ENCODE measurements around the gene THAP11.

DNA sequence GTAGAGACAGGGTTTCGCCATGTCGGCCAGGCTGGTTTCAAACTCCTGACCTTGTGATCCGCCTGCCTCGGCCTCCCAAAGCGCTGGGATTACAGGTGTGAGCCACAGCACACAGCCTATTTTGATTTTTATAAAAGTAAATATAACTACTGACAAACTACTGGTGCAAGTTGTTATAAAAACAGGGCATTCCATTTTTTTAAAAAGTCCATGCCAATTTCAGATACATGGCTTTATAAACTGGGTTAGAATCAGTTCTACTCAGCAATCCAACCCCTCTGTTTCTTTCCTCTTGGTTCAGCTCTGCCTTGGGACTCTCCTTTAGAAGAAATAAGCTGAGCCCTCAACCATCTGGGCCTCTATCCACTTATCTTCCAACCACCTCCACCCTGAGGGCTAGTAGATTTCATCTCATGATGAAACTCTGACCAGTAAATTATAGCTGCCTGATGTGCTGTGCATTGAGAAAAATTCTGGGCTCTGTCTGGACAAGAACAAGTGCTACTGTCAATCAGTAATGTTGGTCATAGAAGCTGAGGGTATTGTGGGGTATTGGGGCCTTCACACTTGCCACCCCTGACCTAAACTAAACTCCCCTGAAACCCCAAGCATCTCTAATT lies 45.9 kb upstream of the THAP11 start:
- TF ChIP-seq, protein P1, sequence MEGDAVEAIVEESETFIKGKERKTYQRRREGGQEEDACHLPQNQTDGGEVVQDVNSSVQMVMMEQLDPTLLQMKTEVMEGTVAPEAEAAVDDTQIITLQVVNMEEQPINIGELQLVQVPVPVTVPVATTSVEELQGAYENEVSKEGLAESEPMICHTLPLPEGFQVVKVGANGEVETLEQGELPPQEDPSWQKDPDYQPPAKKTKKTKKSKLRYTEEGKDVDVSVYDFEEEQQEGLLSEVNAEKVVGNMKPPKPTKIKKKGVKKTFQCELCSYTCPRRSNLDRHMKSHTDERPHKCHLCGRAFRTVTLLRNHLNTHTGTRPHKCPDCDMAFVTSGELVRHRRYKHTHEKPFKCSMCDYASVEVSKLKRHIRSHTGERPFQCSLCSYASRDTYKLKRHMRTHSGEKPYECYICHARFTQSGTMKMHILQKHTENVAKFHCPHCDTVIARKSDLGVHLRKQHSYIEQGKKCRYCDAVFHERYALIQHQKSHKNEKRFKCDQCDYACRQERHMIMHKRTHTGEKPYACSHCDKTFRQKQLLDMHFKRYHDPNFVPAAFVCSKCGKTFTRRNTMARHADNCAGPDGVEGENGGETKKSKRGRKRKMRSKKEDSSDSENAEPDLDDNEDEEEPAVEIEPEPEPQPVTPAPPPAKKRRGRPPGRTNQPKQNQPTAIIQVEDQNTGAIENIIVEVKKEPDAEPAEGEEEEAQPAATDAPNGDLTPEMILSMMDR (IDR thresholded peaks at IDR 0.05) = no peak
- TF ChIP-seq POLR2A (IDR thresholded peaks at IDR 0.05) = no peak
